GM10847 (cell line): Measurements from ENCODE around the gene PHPT1.

Experiments used
- POLR2A ChIP-seq: IDR thresholded peaks from 2 replicates; pipeline ENCODE4 v1.6.1; 2011; ENCODE audit not compliant: insufficient read length; ENCODE audit errors: extremely low read depth

The PHPT1 gene

DNA sequence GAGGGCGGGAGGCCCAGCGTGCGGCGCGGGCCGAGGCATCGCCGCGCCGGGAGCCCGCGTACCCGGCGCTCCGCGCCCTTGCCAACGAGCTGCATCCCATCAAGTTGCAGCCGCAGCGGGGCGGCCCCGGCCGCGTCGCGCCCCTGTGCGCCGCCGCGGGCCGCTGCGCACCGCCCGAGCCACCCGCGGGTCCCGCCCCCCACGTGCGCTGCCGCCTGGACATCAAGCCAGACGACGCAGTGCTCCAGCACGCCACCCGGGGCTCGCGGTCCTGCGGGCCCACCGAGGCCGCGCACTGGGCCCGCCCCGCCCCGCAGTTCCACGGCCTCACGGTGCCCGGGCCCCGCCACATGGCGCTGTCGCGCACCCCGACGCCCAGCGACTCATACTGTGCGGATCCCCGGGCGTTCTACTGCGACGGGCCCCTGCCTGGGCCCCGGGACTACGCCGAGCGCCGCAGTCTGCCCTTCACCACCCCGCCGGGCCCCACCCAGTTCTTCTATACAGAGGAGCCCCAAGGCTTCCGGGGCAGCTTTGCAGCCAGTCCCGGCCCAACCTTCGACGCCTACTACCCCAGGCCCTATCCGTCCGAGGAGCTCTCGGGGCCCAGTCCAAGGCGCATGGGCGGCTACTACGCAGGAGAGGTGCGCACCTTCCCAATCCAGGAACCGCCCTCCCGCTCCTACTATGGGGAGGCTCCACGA is 4.3 kb upstream of the PHPT1 start:
- no peak for TF ChIP-seq POLR2A

GRCh38 chr9:136845465-136846260 is 3.5 kb upstream of the PHPT1 start:
- TF ChIP-seq POLR2A: no peak

DNA sequence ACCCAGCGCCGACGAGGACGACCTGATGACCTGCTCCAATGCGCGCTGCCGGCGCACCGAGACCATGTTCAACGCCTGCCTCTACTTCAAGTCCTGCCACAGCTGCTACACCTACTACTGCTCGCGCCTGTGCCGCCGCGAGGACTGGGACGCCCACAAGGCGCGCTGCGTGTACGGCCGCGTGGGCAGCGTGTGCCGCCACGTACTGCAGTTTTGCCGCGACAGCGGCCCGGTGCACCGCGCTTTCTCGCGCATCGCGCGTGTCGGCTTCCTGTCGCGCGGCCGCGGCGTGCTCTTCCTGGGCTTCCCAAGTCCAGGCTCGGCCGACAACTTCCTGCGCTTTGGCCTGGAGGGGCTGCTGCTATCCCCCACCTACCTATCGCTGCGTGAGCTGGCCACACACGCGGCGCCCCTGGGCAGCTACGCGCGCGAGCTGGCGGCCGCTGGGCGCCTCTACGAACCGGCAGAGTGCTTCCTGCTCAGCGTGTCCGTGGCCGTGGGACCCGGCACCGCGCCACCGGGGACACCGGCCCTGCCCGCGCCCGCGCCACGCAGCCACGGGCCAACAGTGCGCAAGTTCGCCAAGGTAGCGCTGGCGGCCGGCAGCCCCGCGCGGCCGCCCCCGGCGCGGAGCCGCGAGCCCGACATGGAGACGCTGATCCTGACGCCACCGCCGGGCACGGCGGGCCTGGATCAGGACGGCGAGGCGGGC is 2.7 kb upstream of the PHPT1 start:
- TF ChIP-seq POLR2A: no peak

GRCh38 chr9:136847088-136847825 is 2.0 kb upstream of the PHPT1 start:
- TF ChIP-seq POLR2A: no peak

- TF ChIP-seq POLR2A: peak; percentile 56
Measured at GRCh38 chr9:136847826-136848392, 1.3 kb upstream of the PHPT1 start.

GRCh38 chr9:136848393-136849037 is 694 bp upstream of the PHPT1 start:
- no peak for TF ChIP-seq POLR2A

DNA sequence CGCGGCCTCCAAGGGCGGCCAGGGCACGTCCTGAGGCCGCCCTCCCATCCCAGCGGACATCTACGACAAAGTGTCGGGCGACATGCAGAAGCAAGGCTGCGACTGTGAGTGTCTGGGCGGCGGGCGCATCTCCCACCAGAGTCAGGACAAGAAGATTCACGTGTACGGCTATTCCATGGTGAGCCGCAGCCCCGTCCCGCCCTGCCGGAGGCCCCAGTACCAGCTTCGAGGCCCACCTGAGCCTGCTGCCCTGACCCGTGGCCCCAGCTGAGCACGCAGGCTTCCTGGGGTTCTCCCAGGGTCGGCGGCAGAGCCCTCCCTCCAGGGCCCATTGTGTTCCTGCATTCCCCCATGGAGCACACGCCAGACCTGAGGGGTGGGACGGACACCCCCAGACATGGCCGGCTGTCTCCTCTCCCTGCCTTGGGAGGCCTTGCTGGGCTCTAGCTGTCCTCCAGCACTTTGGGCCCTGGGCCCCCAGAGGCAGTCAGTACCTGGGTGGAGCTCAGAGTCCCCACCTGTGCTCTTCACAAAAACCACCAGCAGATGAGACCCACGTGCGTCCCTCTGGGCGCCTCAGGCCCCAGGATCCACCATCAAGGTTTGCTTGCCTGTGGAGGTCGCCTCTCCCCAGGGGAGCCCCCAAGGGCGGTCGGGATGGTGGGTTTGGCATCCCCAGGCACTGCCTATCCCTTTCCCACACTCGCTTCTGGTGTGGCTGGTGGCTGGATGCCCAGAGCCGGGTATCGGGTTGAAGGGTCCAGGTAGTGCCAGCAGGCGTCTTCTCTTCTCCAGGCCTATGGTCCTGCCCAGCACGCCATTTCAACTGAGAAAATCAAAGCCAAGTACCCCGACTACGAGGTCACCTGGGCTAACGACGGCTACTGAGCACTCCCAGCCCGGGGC is 1.0 kb downstream of the PHPT1 start:
- no peak for TF ChIP-seq POLR2A

- no peak for TF ChIP-seq POLR2A
Measured at GRCh38 chr9:136850866-136851775, 1.9 kb downstream of the PHPT1 start.

GRCh38 chr9:136851941-136852663 is 2.9 kb downstream of the PHPT1 start, which contains the start of gene MAMDC4:
MAMDC4 (plus strand) TSS chr9:136852346; CDS start chr9:136852417, 71 bp downstream.
- TF ChIP-seq POLR2A: no peak

- TF ChIP-seq POLR2A: no peak
Measured at GRCh38 chr9:136852664-136853595, 3.7 kb downstream of the PHPT1 start.

DNA sequence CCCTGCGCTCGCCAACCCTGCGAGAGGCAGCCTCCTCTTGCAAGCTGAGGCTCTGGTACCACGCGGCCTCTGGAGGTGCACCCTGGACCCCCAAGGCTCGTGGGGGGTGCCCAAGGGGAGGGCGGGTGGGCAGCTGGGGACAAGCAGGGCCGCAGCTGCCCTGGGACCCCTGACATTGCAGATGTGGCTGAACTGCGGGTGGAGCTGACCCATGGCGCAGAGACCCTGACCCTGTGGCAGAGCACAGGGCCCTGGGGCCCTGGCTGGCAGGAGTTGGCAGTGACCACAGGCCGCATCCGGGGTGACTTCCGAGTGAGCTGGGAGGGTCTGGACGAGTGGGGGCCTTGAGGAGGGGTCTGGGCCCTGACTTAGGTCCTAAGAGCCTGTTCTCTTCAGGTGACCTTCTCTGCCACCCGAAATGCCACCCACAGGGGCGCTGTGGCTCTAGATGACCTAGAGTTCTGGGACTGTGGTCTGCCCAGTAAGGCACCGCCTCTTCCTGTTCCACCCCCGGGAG is 4.4 kb downstream of the PHPT1 start:
- no peak for TF ChIP-seq POLR2A
